CD4-positive, CD25-positive, alpha-beta regulatory T cell (primary cell): ENCODE measurements around the gene MKKS. TPM values are rescaled to one million over a fixed set of nuclear protein-coding genes. Genes with fewer than 3 reads are reported as not detected.

Experiments
- ATAC-seq, 2 donors: fragments of 150-1000 bp; cut with Tn5 transposase; one replicate each; pipeline ENCODE4 v1.10.0; 2021; ENCODE audit warnings: low read depth in 2 of 2, moderate number of reproducible peaks in 2 of 2, moderate library complexity in 1 of 2
- DNase-seq, 3 donors: peaks; one replicate each; pipeline versions ENCODE4 v3.0.0 to v3.0.0-alpha.2; 2012 to 2022; ENCODE audit warnings: mixed read lengths in 1 of 3
- H3K27ac ChIP-seq: one replicate; pipeline ENCODE4 v1.7.0; 2013; ENCODE audit warnings: mild to moderate bottlenecking, low read length; ENCODE audit not compliant: insufficient read depth, poor library complexity, severe bottlenecking
- H3K27me3 ChIP-seq: one replicate; pipeline ENCODE4 v1.7.0; 2013; ENCODE audit warnings: low read length; ENCODE audit not compliant: control insufficient read depth, insufficient read depth
- H3K36me3 ChIP-seq: one replicate; pipeline ENCODE4 v1.7.0; 2013; ENCODE audit warnings: mild to moderate bottlenecking, low read length, moderate library complexity; ENCODE audit not compliant: control insufficient read depth, insufficient read depth
- H3K4me1 ChIP-seq: 2 replicates; pipeline ENCODE4 v1.7.0; 2013; ENCODE audit warnings: mild to moderate bottlenecking, low read length; ENCODE audit not compliant: insufficient read depth, control insufficient read depth, poor library complexity, severe bottlenecking
- H3K4me3 ChIP-seq: one replicate; pipeline ENCODE4 v1.7.0; 2013; ENCODE audit warnings: low read depth, mild to moderate bottlenecking, low read length, moderate library complexity
- H3K9me3 ChIP-seq, 2 experiments: 1 replicate in 1 of 2; 2 replicates in 1 of 2; pipeline ENCODE4 v1.7.0; 2013; ENCODE audit warnings: low read length in 2 of 2, mild to moderate bottlenecking in 1 of 2, moderate library complexity in 1 of 2; ENCODE audit not compliant: control insufficient read depth in 2 of 2
- H3K27ac Mint-ChIP-seq, 3 donors: one replicate each; pipeline ENCODE4 v1.8.0; 2020 to 2022; ENCODE audit warnings: mild to moderate bottlenecking in 3 of 3, mixed read lengths in 3 of 3, moderate library complexity in 2 of 3
- H3K27me3 Mint-ChIP-seq: one replicate; pipeline ENCODE4 v1.8.0; 2022; ENCODE audit warnings: mild to moderate bottlenecking, mixed read lengths
- H3K36me3 Mint-ChIP-seq: one replicate; pipeline ENCODE4 v1.8.0; 2020; ENCODE audit warnings: mixed read lengths
- H3K4me1 Mint-ChIP-seq, 4 donors: one replicate each; pipeline ENCODE4 v1.8.0; 2020 to 2022; ENCODE audit warnings: mixed read lengths in 4 of 4, mild to moderate bottlenecking in 1 of 4
- H3K4me3 Mint-ChIP-seq, 4 donors: one replicate each; pipeline ENCODE4 v1.8.0; 2020 to 2022; ENCODE audit warnings: mild to moderate bottlenecking in 4 of 4, mixed read lengths in 4 of 4, moderate library complexity in 3 of 4
- H3K9me3 Mint-ChIP-seq, 7 donors: one replicate each; pipeline ENCODE4 v1.8.0; 2020 to 2022; ENCODE audit warnings: mixed read lengths in 7 of 7, mild to moderate bottlenecking in 3 of 7, moderate library complexity in 2 of 7
- polyA plus RNA-seq, 4 donors: library from polyadenylated mRNA; unstranded; fragments of 300-500 nt; fragmentation: Illumina TruSeq; gene quantifications; one replicate each; pipeline ENCODE4 v1.2.3, GENCODE V29; 2021
- total RNA-seq: library from RNA; stranded (reverse); gene quantifications from one replicate; pipeline ENCODE4 v1.2.3, GENCODE V29; 2022

Gene MKKS
- total and polyA plus RNA-seq, 5 donors from 2014 or later, result 5.0 to 37.2 (median 31.1) TPM

DNA sequence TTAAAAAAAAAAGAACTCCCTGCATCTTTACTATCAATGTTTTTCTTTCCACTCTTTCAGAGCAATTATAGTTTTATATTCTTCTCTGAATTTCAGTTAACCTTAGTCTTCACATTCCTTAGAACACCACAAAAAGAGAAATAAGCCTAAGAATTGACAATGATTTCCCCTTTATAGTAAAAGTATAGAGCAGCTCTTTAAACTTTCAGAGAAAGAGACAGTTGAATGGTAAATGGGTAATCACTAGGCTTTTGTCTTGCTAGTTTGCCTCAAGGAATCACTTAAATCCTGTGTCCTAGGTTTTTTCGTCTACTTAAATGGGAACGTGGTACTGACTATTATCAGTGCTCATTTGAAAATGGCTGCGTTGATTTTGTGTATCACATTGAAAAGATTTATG lies 32.8 kb upstream of the MKKS start:
- Mint-ChIP-seq H3K9me3 (peaks cover 0 to 1% (median 0%) of the 10 kb centered on the region in 7 donors), H3K4me1 (peaks cover 3 to 21% (median 18%) of the 10 kb centered on the region in 4 donors), H3K27ac (peak overlapping the region in 1 of 3 donors; percentile 54), H3K4me3 (no peak overlapping the region), H3K27me3 (no peaks in the 10 kb centered on the region), H3K36me3 (peaks cover 34% of the 10 kb centered on the region)
- DNase-seq, result no peak
- Histone ChIP-seq H3K9me3 (no peaks in the 10 kb centered on the region), H3K4me1 (no peaks in the 10 kb centered on the region), H3K36me3 (no peaks in the 10 kb centered on the region), H3K4me3 (no peak overlapping the region), H3K27me3 (no peaks in the 10 kb centered on the region), H3K27ac (no peak overlapping the region)
- ATAC-seq, result no peak

DNA sequence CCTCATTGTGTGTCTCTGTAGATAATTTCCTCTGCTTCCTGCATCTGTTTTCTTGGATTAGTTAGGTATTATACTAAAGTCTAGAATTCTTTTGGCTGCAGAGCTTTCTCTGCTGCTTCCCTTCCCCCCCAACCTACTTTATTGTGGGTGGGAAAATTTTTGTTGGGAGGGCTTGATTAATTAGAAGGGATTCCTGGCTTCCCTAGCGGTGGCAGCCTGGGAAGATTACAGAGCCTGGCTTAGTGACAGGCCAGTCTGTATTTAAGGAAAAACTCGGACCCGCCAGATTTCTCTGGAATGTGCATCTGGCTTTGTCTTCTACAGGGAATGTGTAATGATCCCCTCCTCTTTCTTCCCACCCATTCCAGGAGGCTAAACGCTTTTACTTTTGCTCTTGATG lies 32.3 kb upstream of the MKKS start:
- Histone ChIP-seq H3K27ac (no peak overlapping the region), H3K4me1 (no peaks in the 10 kb centered on the region), H3K9me3 (no peaks in the 10 kb centered on the region), H3K4me3 (no peak overlapping the region), H3K27me3 (no peaks in the 10 kb centered on the region), H3K36me3 (no peaks in the 10 kb centered on the region)
- no peaks in the 10 kb centered on the region for H3K27me3 Mint-ChIP-seq
- no peak overlapping the region for H3K4me3 Mint-ChIP-seq
- H3K27ac Mint-ChIP-seq, result no peak overlapping the region
- peaks cover 0 to 1% (median 0%) of the 10 kb centered on the region in 7 donors for H3K9me3 Mint-ChIP-seq
- peaks cover 34% of the 10 kb centered on the region for H3K36me3 Mint-ChIP-seq
- peaks cover 5 to 21% (median 18%) of the 10 kb centered on the region in 4 donors for H3K4me1 Mint-ChIP-seq
- DNase-seq (no peak), ATAC-seq (no peak)

DNA sequence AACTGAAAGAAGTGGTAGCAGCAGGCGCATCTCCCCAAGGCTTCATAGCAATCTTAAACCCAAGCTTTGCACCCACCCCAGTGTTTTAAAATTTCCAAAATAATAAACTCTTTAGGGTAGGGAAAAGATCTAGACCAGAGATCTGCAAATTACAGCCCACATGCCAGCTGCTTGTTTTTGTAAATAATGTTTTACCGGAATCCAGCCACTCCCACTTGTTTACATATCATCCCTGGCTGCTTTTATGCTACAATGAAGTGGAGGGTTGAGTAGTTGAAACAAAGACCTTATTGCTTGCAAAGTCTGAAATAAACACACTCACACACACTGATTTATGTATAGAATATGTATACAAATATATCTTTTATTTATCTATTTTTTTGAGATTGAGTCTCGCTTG lies 31.1 kb upstream of the MKKS start:
- Histone ChIP-seq H3K9me3 (no peaks in the 10 kb centered on the region), H3K4me1 (no peaks in the 10 kb centered on the region), H3K36me3 (no peaks in the 10 kb centered on the region), H3K4me3 (no peak overlapping the region), H3K27me3 (no peaks in the 10 kb centered on the region), H3K27ac (no peak overlapping the region)
- peaks cover 0 to 3% (median 0%) of the 10 kb centered on the region in 7 donors for H3K9me3 Mint-ChIP-seq
- H3K36me3 Mint-ChIP-seq, result peaks cover 41% of the 10 kb centered on the region
- H3K4me1 Mint-ChIP-seq, result peaks cover 6 to 26% (median 18%) of the 10 kb centered on the region in 4 donors
- H3K4me3 Mint-ChIP-seq, result no peak overlapping the region
- H3K27me3 Mint-ChIP-seq, result no peaks in the 10 kb centered on the region
- no peak overlapping the region for H3K27ac Mint-ChIP-seq
- no peak for DNase-seq
- ATAC-seq, result no peak

DNA sequence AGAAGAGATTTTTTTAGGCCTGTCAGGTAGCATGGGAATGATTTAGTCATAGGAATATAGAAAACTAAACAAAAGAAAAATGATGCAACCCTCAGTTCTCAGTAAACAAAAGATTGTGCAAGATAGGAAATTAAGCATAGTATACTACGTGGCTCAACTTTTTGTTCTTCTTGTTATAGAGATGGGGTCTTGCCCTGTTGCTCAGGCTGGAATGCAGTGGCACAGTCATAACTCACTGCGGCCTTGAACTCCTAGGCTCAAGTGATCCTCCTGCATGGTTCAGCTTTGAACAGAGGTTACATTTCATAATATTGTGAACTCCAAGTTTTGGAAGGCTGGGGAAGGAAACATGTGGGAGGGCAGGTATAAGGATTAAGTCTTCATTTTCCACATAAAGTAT lies 29.6 kb upstream of the MKKS start:
- H3K27ac ChIP-seq, result no peak overlapping the region
- no peak overlapping the region for H3K4me3 Mint-ChIP-seq
- peaks cover 0 to 4% (median 0%) of the 10 kb centered on the region in 7 donors for H3K9me3 Mint-ChIP-seq
- peaks cover 47% of the 10 kb centered on the region for H3K36me3 Mint-ChIP-seq
- peaks cover 4 to 36% (median 19%) of the 10 kb centered on the region in 4 donors for H3K4me1 Mint-ChIP-seq
- no peak overlapping the region for H3K4me3 ChIP-seq
- no peaks in the 10 kb centered on the region for H3K27me3 ChIP-seq
- no peaks in the 10 kb centered on the region for H3K27me3 Mint-ChIP-seq
- no peaks in the 10 kb centered on the region for H3K9me3 ChIP-seq
- no peak for DNase-seq
- no peak for ATAC-seq
- no peak overlapping the region for H3K27ac Mint-ChIP-seq
- H3K4me1 ChIP-seq, result no peaks in the 10 kb centered on the region
- H3K36me3 ChIP-seq, result no peaks in the 10 kb centered on the region

DNA sequence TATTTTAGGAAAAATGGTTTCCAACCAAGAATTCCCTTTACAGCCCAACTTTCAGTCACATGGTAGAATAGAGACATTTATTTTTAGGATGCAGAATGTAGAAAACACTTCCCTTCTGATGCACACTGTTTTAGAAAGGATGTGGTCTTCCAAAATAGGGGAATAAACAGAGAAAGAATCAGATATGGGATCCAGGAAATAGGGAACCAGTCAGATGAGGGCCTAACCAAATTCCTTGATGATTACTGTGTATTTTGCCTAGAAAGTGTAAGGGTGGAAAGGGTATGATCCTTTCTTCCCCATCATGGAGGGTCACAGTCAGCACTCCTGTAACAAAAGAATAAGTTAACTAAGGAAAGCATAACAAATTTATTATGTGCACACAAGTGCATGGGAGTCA lies 28.5 kb upstream of the MKKS start:
- H3K27ac Mint-ChIP-seq, result no peak overlapping the region
- Histone ChIP-seq H3K9me3 (no peaks in the 10 kb centered on the region), H3K27ac (no peak overlapping the region), H3K27me3 (no peaks in the 10 kb centered on the region), H3K4me3 (no peak overlapping the region), H3K4me1 (no peaks in the 10 kb centered on the region), H3K36me3 (peaks cover 4% of the 10 kb centered on the region)
- no peak overlapping the region for H3K4me3 Mint-ChIP-seq
- H3K36me3 Mint-ChIP-seq, result peaks cover 46% of the 10 kb centered on the region
- ATAC-seq (no peak), DNase-seq (no peak)
- peaks cover 6 to 29% (median 14%) of the 10 kb centered on the region in 4 donors for H3K4me1 Mint-ChIP-seq
- H3K27me3 Mint-ChIP-seq, result no peaks in the 10 kb centered on the region
- peaks cover 0 to 4% (median 3%) of the 10 kb centered on the region in 7 donors for H3K9me3 Mint-ChIP-seq

DNA sequence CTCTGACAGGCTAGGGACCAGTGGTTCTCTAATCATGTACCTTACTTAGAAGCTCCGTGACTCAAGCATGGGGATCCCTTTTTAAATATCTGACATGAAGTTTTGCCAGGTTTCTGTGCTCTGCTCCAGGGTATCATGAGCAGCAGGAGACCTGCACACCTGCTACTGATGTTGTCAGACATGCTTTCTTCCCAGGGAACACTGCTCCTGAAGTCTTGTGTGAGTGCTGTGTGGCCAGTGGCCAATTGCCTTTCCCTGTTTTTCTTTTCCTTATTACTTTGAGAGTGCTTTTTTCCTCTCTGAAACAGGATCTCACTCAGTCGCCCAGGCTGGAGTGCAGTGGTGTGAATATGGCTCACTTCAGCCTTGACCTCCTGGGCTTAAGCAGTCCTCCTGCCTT lies 27.5 kb upstream of the MKKS start:
- H3K27ac Mint-ChIP-seq, result no peak overlapping the region
- no peak for ATAC-seq
- peaks cover 0 to 9% (median 5%) of the 10 kb centered on the region in 7 donors for H3K9me3 Mint-ChIP-seq
- peaks cover 4% of the 10 kb centered on the region for H3K36me3 ChIP-seq
- peaks cover 52% of the 10 kb centered on the region for H3K36me3 Mint-ChIP-seq
- H3K4me3 Mint-ChIP-seq, result no peak overlapping the region
- no peak overlapping the region for H3K4me3 ChIP-seq
- peaks cover 6 to 29% (median 14%) of the 10 kb centered on the region in 4 donors for H3K4me1 Mint-ChIP-seq
- no peaks in the 10 kb centered on the region for H3K27me3 Mint-ChIP-seq
- H3K4me1 ChIP-seq, result no peaks in the 10 kb centered on the region
- H3K9me3 ChIP-seq, result peaks cover 0 to 4% of the 10 kb centered on the region in 2 experiments
- H3K27me3 ChIP-seq, result no peaks in the 10 kb centered on the region
- no peak overlapping the region for H3K27ac ChIP-seq
- DNase-seq, result no peak

DNA sequence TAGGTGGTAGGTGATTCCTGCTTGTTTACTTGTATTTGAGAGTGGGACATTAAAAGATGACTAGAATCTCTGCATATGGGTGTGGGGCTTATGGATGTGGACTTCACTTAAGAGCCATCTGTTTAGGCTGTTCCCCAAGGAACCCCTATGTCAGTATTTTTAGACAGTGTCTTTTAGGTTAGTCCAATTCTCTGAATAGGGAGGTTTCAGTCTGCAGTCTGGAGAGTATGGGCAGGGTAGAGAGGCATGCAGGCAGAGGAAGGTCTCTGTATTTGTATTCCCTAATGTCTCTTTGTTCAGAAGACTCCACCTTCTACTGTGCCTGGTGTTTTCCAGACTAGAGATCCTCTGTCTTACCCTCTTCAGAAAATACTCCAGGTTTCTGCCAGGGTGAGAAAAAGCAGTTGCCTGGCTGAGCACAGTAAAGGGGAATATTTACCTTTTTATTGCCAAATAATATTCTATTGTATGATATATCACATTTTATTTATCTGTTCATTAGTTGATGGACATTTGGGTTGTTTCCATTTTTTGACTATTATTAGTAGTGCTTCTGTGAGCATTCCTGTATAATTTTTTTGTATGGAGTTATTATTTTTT lies 20.2 kb upstream of the MKKS start:
- peaks cover 0 to 9% (median 2%) of the 10 kb centered on the region in 7 donors for H3K9me3 Mint-ChIP-seq
- ATAC-seq (no peak), DNase-seq (no peak)
- Histone ChIP-seq H3K4me1 (peaks cover 7% of the 10 kb centered on the region), H3K36me3 (peaks cover 4% of the 10 kb centered on the region), H3K4me3 (no peak overlapping the region), H3K27me3 (no peaks in the 10 kb centered on the region), H3K27ac (no peak overlapping the region), H3K9me3 (peaks cover 0 to 4% of the 10 kb centered on the region in 2 experiments)
- peaks cover 20% of the 10 kb centered on the region for H3K36me3 Mint-ChIP-seq
- peaks cover 16 to 25% (median 19%) of the 10 kb centered on the region in 4 donors for H3K4me1 Mint-ChIP-seq
- H3K27me3 Mint-ChIP-seq, result no peaks in the 10 kb centered on the region
- H3K4me3 Mint-ChIP-seq, result no peak overlapping the region
- peak overlapping the region; percentile 14 to 90 (median 17) for H3K27ac Mint-ChIP-seq

DNA sequence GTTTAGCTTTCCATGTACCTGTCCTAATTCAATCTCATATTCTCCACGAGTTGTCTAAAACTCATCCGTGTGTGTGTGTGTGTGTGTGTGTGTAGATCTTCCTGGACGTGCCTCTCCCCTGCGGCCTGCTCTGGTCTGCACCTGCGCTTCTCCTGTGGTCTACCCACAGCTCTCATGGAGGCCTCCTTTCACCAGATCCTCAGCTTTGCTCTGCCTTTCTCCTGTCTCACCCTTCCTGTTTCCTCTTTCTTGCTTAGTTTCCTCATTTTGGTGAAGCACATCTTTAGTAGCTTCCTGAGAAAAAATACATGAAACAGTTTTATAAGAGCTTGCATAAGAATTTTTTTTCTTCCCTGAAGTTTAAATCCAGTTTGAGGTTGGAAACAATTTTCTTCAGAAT lies 19.2 kb upstream of the MKKS start:
- Mint-ChIP-seq H3K4me3 (peak overlapping the region in 3 of 4 donors; percentile 2 to 39 (median 27)), H3K4me1 (peaks cover 16 to 22% (median 19%) of the 10 kb centered on the region in 4 donors), H3K36me3 (peaks cover 13% of the 10 kb centered on the region), H3K27ac (peak overlapping the region; percentile 84 to 90 (median 86)), H3K9me3 (peaks cover 0 to 9% (median 2%) of the 10 kb centered on the region in 7 donors), H3K27me3 (no peaks in the 10 kb centered on the region)
- Histone ChIP-seq H3K27me3 (no peaks in the 10 kb centered on the region), H3K4me1 (peaks cover 7% of the 10 kb centered on the region), H3K9me3 (peaks cover 0 to 4% of the 10 kb centered on the region in 2 experiments), H3K4me3 (peak overlapping the region; percentile 19), H3K36me3 (peaks cover 2% of the 10 kb centered on the region), H3K27ac (peak overlapping the region; percentile 33)
- ATAC-seq, result peak; percentile 52 to 69
- DNase-seq, result peak in 1 of 3 donors; percentile 61
